ENCODE results near the gene ADAMTS8. TPM values are rescaled to one million over a fixed set of nuclear protein-coding genes. Genes with fewer than 3 reads are reported as not detected.

Gene ADAMTS8
- polyA plus RNA-seq, 1 donor (not counting 4 experiments of a cell fraction or from before 2014, with no cell fraction given): not detected

GRCh38 chr11:130445788-130446187 lies 17.4 kb upstream of the ADAMTS8 start:
- Histone ChIP-seq H3K4me1 (ENCODE audit: control insufficient read depth, extremely low read depth, insufficient read depth, low read length) (peaks cover 7% of the 10 kb centered on the region), H3K9me3 (ENCODE audit: control insufficient read depth, low read depth, low read length) (no peaks in the 10 kb centered on the region), H3K4me2 (ENCODE audit: control insufficient read depth, extremely low read depth, insufficient read depth, low read depth, low read length) (no peak overlapping the region), H2AFZ (ENCODE audit: control insufficient read depth, low read length) (no peak overlapping the region), H3K36me3 (ENCODE audit: control insufficient read depth in 2 of 2, extremely low read depth in 1 of 2, insufficient read depth in 2 of 2, low read length in 2 of 2) (no peaks in the 10 kb centered on the region), H3K27ac (ENCODE audit: control insufficient read depth, insufficient read depth, low read length) (no peak overlapping the region), H3K4me3 (ENCODE audit: control insufficient read depth in 2 of 3, extremely low read depth in 1 of 3, insufficient read depth in 2 of 3, low read depth in 1 of 3, low read length in 3 of 3) (no peak overlapping the region), H4K20me1 (ENCODE audit: control insufficient read depth, extremely low read depth, insufficient read depth, low read length) (no peaks in the 10 kb centered on the region), H3K9ac (ENCODE audit: control insufficient read depth, extremely low read depth, insufficient read depth, low read length) (no peak overlapping the region), H3K27me3 (ENCODE audit: control insufficient read depth, extremely low read depth, insufficient read depth, low read length) (no peaks in the 10 kb centered on the region), H3K9me1 (ENCODE audit: control insufficient read depth, extremely low read depth, insufficient read depth, low read length) (no peaks in the 10 kb centered on the region), H3K79me2 (ENCODE audit: control insufficient read depth, insufficient read depth, low read length) (no peaks in the 10 kb centered on the region)
- FAIRE-seq (no peak), DNase-seq (ENCODE audit: low read depth, low spot score) (no peak)
- dilution Hi-C loops (cut with MboI; ENCODE audit: extremely low pct_ligation_motif_present, low sequenced_read_pairs): no loop called here
- TF ChIP-seq EZH2 (IDR thresholded peaks at IDR 0.05; ENCODE audit: low read length) (no peak), CTCF (optimal IDR thresholded peaks at IDR 0.05 in 1 of 3, IDR thresholded peaks at IDR 0.05 in 1 of 3, conservative IDR thresholded peaks at IDR 0.05 in 1 of 3; ENCODE audit: extremely low read depth in 1 of 3, insufficient read depth in 2 of 3, low read length in 3 of 3) (no peak)

GRCh38 chr11:130442737-130443136 lies 14.3 kb upstream of the ADAMTS8 start:
- Histone ChIP-seq H3K9ac (ENCODE audit: control insufficient read depth, extremely low read depth, insufficient read depth, low read length) (no peak overlapping the region), H3K4me2 (ENCODE audit: control insufficient read depth, extremely low read depth, insufficient read depth, low read depth, low read length) (no peak overlapping the region), H3K36me3 (ENCODE audit: control insufficient read depth in 2 of 2, extremely low read depth in 1 of 2, insufficient read depth in 2 of 2, low read length in 2 of 2) (no peaks in the 10 kb centered on the region), H3K79me2 (ENCODE audit: control insufficient read depth, insufficient read depth, low read length) (no peaks in the 10 kb centered on the region), H4K20me1 (ENCODE audit: control insufficient read depth, extremely low read depth, insufficient read depth, low read length) (no peaks in the 10 kb centered on the region), H3K4me3 (ENCODE audit: control insufficient read depth in 2 of 3, extremely low read depth in 1 of 3, insufficient read depth in 2 of 3, low read depth in 1 of 3, low read length in 3 of 3) (no peak overlapping the region), H3K9me1 (ENCODE audit: control insufficient read depth, extremely low read depth, insufficient read depth, low read length) (no peaks in the 10 kb centered on the region), H3K27ac (ENCODE audit: control insufficient read depth, insufficient read depth, low read length) (no peak overlapping the region), H3K4me1 (ENCODE audit: control insufficient read depth, extremely low read depth, insufficient read depth, low read length) (peaks cover 9% of the 10 kb centered on the region), H3K27me3 (ENCODE audit: control insufficient read depth, extremely low read depth, insufficient read depth, low read length) (no peaks in the 10 kb centered on the region), H3K9me3 (ENCODE audit: control insufficient read depth, low read depth, low read length) (no peaks in the 10 kb centered on the region), H2AFZ (ENCODE audit: control insufficient read depth, low read length) (no peak overlapping the region)
- DNase-seq (ENCODE audit: low read depth, low spot score): no peak
- FAIRE-seq: no peak
- dilution Hi-C loops (cut with MboI; ENCODE audit: extremely low pct_ligation_motif_present, low sequenced_read_pairs): no loop called here
- no peak for TF ChIP-seq EZH2 (IDR thresholded peaks at IDR 0.05; ENCODE audit: low read length)
- TF ChIP-seq CTCF (optimal IDR thresholded peaks at IDR 0.05 in 1 of 3, IDR thresholded peaks at IDR 0.05 in 1 of 3, conservative IDR thresholded peaks at IDR 0.05 in 1 of 3; ENCODE audit: extremely low read depth in 1 of 3, insufficient read depth in 2 of 3, low read length in 3 of 3): no peak
